ENCODE data around the gene RBM17.
"Not testable (repeated sequence)": the region's sequence is repeated elsewhere in the genome, so short reads cannot be mapped to it uniquely, and the experiment has no call there.

RBM17 gene

GRCh38 chr10:6088721-6089333 is at the start of gene RBM17:
Gene RBM17, plus strand, starts transcription at chr10:6089034. Its CDS starts 8,032 bp downstream, at chr10:6097066.
- DNase-seq (ENCODE audit: low spot score), result peak; percentile 92

- DNase-seq (ENCODE audit: low spot score), result no peak
Measured at GRCh38 chr10:6039711-6040110, 49.1 kb upstream of the RBM17 start.

- DNase-seq (ENCODE audit: low spot score), result no peak
Measured at GRCh38 chr10:6040205-6040604, 48.6 kb upstream of the RBM17 start.

GRCh38 chr10:6043377-6043776 is 45.5 kb upstream of the RBM17 start:
- not testable (repeated sequence) for DNase-seq (ENCODE audit: low spot score)

GRCh38 chr10:6044060-6044459 is 44.8 kb upstream of the RBM17 start:
- DNase-seq (ENCODE audit: low spot score), result no peak

DNA sequence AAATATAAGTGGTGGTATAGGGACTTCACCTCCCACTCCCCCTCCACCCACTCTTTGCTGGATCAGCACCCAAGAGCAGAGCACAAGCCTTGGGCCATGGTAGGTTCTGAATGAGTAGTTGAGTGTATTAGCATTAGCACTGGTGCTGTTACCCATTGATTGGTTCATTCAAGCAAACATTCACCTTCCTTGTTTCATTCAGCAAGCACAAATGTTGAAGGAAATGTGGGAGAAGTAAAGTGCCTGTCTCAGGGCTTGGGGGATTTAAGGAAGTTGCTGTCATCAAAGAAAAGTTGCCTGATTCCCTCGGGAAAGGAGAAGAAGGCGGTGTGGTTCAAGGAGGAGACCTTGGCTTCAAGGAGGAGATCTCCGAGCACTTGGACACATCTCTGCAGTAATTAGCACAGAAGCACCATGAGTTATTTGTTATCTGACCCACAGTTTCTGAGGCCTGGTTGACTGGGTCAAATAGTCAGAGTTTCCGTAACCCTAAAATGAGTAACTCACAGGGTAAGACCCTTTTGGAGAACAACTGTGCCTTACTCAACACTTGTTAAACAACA is 44.0 kb upstream of the RBM17 start:
- no peak for DNase-seq (ENCODE audit: low spot score)

GRCh38 chr10:6045314-6045848 is 43.5 kb upstream of the RBM17 start:
- DNase-seq (ENCODE audit: low spot score), result peak; percentile 60

DNA sequence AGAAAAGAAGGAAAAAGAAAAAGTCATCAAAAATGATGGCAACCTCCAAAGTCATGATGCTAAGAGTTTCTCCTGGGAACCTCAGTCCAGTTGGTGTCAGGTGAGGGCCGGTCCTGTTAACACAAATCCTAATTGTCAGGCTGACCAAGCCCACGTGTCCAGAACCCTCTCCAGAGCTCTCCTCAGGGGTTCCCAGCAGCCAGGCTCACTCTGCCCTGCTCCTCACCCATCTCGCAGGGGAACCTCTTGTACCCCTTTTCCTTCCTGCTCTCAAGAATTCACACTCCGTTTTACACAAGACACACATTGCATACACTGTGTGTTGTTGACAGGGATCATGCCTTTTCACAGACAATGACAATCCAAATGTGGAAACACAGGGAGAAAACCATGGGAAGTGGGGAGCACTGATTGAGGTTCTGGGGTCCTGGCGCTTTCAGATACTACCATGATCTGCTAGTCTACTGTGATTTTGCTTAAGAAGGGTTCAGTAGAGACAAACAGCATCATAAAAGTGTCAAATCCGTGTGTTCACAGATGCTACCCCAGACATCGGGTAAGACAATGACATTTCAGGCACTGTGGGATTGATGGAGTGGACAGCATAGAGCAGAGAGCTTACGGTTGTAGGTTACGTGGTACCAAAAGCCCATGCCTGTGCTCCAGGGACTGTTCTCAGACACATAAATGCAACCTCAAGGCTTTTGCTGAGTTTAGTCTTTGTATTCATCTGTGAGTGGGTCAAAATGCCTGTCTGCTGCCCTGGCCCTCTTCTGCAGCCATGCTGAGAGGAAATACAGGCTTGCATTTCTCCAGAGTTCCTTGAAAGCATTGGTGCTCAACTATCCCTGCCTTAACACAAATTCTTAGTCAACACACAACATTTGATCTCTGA is 42.7 kb upstream of the RBM17 start:
- no peak for DNase-seq (ENCODE audit: low spot score)

DNA sequence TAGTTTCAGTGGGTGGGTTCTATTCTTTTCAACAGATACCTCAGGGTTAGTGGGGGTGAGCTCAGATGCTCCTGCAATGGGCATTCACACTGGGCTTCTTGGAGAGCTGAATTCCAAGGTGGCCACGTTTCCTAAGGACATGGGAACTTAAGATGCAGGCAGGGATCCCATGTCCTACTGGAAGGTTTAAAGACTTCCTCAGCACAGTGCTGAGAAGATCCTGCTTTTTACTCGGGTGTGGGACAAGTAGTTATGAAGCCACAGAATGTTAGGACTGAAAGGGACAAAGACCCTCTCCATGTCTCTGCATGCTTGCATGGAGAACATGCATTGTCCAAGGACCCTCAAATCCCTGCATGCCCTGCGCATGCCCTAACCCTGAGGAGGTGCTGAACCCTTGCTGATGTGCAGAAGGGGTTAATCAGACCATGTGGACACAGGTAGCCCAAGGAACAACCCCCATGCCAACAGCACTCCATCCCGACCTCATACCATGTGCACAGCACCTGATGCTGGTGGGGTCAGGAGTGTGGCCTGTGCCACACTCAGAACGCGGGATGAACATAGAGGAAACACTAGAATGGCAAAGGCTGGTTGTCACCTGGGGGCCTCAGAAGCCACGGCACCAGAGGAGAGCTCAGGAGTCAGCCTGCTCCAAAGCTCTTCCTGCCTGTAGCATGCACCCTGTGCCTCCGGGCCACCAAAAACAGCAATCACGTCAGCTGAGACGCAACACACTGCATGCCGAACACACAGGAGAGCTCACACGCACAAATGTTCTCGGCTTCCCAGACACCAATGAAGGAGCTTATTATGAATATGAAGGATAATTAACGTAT is 41.8 kb upstream of the RBM17 start:
- DNase-seq (ENCODE audit: low spot score), result no peak

DNA sequence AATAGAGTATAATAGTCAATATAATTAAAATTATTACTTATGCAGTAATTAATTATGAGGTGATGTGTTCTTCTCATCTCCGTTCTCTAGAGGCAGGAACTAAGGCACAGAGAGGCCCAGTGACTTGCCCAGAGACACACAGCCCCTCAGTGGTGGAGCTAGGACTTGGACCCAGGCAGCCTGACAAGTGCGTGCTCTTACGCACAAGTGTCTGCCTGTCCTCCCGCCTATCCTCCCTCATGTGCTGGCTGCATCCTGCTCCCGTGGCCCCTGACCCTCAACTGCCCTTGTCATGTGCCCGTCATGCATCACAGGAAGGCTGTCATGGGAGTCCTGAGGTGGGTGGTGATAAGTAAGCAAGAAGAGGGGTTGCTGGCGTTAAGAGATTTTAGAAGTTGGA is 41.0 kb upstream of the RBM17 start:
- DNase-seq (ENCODE audit: low spot score), result no peak

DNA sequence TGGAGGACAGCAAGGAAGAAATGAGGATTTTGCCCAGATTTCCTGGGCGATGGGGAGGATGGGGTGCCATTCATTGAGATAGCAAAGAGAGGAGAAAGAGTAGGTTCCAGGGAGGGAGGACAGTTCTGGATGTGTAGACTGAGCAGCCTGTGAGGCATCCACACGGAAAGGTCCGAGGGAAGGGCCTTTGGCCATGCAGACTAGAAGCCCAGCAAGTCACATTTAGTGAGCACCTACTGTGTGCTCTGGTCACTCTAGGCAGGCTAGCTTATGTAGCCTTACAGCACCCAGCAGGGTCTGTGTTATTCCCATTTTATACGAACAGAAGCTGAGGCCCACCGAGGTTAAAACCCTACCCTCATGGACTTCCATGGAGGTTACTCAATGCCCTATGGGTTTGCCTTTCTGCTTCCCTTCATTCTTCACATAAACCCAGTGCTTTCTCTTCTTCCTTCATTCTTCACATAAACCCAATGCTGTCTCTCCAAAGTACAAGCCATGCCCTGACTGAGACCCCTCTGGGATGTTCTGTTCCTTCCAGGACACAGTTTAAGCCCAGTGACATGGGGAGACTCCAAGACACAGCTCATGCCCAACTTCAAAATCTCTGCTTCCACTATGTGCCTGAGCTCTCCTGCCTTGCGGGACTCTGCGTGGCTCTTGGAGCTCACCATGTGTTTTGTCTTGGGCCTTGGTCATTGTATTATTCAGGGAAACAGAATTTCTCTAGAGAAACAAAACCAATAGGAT is 40.4 kb upstream of the RBM17 start:
- DNase-seq (ENCODE audit: low spot score), result no peak

DNA sequence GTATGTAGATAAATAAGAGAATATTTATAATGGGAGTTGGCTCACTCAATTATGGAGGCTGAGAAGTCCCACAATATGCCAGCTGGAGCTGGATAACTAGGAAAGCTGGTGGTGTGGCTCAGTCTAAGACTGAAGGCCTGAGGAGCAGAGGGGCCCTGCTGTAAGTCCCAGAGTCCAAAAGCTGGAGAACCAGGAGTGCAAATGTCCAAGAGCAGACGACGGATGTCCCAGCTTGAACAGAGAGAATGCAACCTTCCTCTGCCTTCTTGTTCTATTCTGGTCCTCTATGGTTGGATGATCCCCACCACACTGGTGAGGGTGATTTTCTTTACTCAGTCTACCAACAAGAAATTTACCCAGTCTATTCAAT is 39.8 kb upstream of the RBM17 start:
- no peak for DNase-seq (ENCODE audit: low spot score)

DNA sequence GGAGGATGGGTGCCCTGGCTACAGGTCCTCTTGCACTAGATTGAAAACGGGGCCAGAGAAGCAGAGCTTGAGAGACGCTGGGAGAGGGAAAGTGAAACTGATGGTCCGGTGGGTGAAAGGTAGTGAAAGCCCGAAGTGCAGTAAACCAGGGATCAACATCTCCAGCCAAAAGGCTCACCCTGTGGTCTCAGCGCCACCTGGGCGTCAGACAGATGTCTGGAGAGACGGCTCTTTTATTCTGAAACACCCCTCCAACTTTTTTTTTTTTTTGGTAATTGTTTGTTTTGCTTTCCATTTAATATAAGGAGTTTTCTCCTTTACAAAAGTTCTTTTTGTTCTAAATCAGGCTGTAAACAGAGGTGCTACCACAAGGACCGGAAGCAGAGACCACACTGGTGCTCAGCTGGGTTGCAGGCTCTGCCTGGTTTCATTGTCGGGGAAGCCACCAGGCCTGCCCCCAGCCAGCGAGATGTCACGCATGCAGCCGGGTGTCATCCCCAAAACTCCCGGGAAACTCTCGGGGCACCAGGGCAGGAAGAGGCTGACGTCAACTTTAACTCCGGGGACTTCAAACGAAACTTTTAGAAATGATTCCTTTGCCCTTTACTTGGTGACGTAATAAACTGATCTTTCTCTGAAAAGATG is 37.9 kb upstream of the RBM17 start:
- DNase-seq (ENCODE audit: low spot score), result no peak

GRCh38 chr10:6052247-6053221 is 36.3 kb upstream of the RBM17 start:
- DNase-seq (ENCODE audit: low spot score), result peak; percentile 72

DNA sequence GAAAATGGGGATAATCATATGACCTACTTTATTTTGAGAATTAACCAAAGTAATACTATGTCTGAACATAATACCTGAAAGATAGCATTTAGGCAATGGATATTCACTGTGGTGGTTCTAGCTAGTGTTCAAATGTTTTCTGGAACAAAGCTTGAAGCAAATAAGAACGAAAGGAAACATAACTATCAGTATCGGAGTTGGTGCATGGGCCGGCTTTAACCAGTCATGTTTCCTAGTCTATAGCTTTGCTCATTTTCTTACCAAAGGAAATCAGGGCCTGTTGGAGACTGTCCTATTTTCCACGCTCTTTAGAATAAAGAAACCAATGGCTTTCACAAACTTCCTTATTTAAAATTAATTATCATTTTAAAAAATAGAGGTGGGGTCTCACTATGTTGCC is 35.5 kb upstream of the RBM17 start:
- DNase-seq (ENCODE audit: low spot score), result no peak

DNA sequence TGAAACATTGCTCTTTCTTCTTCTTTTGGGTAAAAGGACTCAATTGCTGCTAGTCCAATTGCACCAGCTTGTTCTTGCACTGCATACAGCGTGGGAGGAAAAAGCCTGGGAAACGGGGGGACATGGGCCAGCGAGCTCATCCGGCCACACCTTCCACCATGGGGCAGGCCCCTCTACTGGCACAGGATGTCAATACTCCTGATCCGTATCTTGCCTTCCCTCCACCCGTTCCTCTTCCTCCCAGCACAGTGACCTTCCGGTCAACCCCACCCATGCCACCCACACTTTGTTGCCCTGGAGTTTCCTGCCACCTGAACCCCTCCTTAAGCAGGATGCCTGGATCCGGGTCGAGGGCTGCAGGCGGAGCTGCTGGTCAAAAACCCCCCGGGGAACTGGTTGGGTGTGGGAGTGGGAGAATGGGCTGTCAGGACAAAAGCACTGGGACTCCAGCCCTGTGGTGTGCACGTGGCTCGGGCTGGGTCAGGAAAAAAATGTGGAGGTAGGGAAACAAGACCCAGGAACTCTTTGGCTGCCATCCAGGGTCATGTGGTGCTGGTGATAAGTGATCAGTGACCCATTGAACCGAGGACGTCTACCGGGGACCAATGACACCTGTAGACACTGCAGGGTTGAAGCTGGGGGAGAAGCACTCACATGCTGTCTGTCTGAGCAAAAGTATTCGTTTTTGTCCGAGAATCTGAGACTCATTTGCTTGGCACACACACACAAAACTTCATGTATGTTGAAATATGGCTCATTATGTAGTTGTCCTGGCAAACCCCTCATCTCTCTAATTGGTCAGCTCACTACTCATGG is 34.8 kb upstream of the RBM17 start:
- DNase-seq (ENCODE audit: low spot score), result no peak

DNA sequence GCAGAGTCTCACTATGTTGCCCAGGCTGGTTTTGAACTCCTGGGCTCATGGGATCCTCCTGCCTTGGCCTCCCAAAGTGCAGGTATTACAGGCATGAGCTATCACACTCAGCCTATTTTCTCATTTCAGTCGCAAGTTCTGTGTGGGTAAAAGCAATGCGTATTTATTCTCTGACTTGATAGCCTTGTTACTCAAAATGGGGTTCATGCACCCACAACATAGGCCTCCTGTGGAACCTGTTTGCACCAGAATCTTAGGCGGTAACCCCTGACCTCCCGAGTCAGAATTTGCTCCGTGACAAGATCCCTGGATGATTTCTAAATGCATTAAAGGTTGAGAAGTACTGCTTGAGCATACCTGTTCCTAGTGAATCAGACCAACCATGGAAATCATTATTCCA is 34.0 kb upstream of the RBM17 start:
- DNase-seq (ENCODE audit: low spot score), result no peak

DNA sequence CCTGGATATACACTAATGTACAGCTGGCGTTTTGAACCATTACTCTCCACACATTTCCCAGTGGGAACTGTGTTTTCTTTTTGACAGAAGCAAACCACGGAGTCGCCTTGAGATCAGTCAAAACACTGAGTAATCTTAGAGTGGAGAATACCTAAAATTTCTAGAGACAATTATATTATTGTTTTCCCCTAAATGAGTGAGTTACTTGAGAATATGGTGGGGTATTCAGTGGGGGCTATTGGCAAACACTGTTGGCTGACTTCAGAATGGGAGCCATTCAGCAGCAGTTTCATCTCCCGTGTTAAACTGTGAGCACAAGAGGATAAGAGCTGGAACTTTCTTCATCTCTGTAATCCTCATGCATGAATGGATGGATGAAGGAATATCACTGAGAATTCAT is 32.9 kb upstream of the RBM17 start:
- no peak for DNase-seq (ENCODE audit: low spot score)
